NCI-H1436 treated with DMSO at 0.1 percent for 48 hours (cell line): ENCODE data around the gene CUX1.
"Not testable (repeated sequence)": the region's sequence is repeated elsewhere in the genome, so short reads cannot be mapped to it uniquely, and the experiment has no call there.

Experiments used
- DNase-seq: peaks from one replicate; lab custom pipeline; 2025; lab: John Stamatoyannopoulos, UW

CUX1 gene

GRCh38 chr7:102288285-102288930 lies 471.0 kb downstream of the CUX1 start:
- DNase-seq: no peak

- DNase-seq: no peak
Observed at GRCh38 chr7:102289057-102289456, 471.6 kb downstream of the CUX1 start.

DNA sequence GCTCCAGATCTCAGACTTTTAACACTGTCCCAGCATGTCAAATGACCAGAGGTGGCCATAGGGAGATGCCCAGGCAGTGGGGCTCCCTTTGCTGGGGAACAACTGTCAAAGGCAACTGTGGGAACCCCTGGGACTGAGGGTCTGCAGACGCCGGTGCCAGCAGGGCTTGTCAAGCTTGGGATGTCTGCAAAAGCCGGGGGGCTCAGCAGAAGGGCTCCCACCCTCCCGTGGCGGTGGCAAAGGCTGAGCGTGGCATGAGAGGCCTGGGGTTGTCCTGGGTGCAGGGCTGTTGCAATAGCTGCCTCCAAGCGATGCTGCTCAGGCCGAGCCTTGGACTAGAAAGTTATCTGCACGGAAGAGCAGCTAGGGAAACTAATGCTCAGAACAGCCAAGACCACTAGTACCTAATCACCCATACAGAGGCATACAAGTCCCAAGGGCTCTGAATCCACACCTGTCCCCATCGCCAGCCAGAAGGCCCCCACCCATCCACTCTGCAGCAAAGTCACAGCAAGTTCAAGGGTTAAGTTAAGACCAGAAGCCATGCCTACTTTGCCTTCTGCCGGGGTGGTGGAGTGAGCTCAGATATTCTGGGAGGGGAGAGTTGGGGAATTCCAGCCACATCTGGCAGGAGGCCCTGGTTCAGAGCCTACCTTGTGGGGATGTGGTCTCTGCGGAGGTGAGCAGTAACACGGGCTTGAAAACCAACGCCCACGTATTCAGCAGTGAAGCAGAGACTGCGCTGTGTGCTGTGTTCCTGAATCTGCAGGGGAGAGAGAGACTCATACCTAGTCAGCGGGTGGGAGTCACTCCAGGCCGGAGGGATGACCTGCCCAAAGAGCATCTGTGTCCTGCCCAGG lies 473.9 kb downstream of the CUX1 start:
- no peak for DNase-seq

DNA sequence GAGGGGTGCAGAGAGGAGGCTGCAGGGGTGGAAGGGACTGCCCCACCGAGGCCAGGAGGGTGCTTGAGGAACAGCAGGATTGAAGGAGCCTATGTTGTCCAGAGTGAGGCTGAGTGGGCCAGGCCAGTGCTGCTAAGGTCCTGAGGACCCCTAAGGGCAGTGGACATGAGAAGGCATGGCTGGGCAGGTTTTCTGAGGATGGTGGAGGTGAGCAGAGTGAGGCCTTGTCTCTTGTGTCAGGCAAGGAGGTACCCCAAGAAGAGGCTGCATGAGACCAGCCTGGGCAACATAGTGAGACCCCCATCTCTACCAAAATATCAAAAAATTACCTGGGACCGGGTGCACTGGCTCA lies 474.5 kb downstream of the CUX1 start:
- DNase-seq: no peak

GRCh38 chr7:102292813-102293798 lies 475.7 kb downstream of the CUX1 start:
- DNase-seq: no peak

GRCh38 chr7:102294589-102294988 lies 477.2 kb downstream of the CUX1 start:
- no peak for DNase-seq

DNA sequence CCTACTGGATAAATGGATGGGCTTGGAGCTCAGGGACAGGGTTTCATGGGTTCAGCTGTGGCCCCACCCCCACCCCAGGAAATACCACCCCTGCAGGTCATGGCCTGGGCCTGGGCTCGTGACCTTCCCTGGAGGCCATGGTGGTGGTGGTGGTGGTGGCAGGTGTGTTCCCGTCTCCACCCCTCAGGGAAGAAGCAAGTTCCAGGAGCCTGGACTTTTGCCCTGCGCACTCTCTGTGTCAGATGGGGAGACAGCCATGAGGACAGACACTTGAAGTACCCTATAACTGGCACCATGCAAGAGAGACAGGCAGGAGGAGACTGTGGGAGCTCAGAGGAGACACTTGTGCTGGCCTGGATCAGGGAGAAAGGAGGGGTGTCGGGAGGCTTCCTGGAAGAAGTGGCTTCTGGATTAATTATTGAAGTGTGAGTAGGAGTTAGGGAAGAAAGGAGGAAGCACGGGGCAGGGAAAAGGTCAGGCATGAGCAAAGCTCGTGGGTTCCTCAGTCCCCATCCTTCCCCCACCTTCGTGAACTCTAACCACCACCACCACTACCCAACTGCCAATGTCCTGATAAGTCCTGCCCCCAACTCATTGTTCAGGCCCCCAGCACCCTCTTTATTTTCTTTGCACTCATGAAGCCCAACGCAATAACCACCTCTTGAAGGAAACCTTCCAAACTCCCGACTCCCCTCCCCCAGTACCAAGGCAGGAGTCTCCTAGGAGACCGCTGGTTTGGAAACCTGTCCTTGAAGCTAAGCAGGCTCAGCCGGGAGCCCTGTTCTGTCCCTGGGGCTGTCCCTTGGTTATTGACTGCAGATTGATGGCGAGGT lies 478.1 kb downstream of the CUX1 start:
- no peak for DNase-seq

- no peak for DNase-seq
Observed at GRCh38 chr7:102296179-102296438, 478.7 kb downstream of the CUX1 start.

DNA sequence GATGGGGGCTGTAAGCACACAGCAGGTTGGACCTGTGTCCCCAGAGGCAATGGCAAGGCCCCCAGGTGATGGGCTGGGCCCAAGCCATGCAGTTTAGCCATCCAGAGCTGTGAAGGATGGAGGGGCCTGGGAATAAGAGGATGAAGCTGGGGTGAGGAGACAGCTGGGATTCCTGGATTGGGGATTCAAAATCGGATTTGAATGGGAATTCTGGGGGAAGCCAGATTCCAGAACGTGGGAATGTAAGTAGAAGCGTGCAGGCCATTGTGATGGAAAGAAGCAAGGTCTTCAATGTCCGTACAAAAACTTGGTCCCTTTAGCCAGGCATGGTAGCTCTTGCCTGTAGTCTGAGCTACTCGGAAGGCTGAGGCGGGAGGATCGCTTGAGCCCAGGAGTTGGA lies 479.1 kb downstream of the CUX1 start:
- no peak for DNase-seq

- no peak for DNase-seq
Observed at GRCh38 chr7:102297487-102298218, 480.2 kb downstream of the CUX1 start.

- no peak for DNase-seq
Observed at GRCh38 chr7:102300643-102301221, 483.3 kb downstream of the CUX1 start.

DNA sequence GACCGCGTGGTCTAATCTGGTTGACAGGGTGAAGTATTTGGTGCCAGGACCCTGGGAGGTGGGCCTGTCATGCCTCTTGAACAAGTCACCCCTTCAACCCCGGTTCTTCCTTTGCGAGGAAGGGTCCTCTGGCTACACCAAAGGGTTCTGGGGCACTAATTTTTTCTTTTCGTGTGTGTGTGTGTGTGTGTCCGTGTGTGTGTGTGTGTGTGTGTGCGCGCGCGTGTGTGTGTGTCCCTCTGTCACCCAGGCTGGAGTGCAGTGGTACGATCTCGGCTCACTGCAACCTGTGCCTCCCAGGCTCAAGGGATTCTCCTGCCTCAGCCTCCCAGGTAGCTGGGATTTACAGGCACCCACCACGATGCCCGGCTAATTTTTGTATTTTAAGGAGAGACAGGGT lies 483.9 kb downstream of the CUX1 start:
- not testable (repeated sequence) for DNase-seq

- no peak for DNase-seq
Observed at GRCh38 chr7:102302025-102302424, 484.6 kb downstream of the CUX1 start.

GRCh38 chr7:102303669-102304422 lies 486.4 kb downstream of the CUX1 start:
- DNase-seq: no peak

- no peak for DNase-seq
Observed at GRCh38 chr7:102304668-102305067, 487.2 kb downstream of the CUX1 start.

DNA sequence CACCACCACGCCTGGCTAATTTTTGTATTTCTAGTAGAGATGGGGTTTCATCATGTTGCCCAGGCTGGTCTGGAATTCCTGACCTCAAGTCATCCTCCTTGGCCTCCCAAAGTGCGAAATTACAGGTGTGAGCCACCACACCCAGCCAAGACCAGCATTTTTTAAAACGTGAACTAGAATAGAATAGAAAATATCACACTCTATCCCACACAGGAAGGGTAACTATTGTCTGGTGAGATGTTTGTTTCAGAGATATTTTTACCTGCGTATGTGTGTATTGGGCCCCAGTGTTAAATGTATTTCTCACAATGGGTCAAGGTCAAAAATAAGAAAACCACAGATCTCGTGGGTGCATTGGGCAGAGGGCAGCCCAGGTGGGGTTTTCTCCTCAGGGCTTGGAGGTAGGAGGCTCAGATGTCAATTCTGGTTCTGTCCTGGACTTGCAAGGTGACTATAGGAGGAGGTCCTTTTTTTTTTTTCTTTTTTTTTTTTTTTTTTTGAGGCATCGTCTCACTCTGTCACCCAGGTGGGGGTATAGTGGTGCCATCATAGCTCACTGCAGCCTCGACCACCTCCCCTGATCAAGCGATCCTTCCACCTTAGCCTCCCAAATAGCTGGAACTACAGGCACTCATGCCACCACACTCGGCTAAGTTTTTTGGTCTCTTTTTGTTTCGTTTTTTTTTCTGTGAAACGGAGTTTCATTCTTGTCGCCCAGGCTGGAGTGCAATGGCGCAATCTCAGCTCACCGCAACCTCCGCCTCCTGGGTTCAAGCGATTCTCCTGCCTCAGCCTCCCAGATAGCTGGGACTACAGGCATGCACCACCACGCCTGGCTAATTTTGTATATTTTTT lies 488.2 kb downstream of the CUX1 start:
- no peak for DNase-seq

DNA sequence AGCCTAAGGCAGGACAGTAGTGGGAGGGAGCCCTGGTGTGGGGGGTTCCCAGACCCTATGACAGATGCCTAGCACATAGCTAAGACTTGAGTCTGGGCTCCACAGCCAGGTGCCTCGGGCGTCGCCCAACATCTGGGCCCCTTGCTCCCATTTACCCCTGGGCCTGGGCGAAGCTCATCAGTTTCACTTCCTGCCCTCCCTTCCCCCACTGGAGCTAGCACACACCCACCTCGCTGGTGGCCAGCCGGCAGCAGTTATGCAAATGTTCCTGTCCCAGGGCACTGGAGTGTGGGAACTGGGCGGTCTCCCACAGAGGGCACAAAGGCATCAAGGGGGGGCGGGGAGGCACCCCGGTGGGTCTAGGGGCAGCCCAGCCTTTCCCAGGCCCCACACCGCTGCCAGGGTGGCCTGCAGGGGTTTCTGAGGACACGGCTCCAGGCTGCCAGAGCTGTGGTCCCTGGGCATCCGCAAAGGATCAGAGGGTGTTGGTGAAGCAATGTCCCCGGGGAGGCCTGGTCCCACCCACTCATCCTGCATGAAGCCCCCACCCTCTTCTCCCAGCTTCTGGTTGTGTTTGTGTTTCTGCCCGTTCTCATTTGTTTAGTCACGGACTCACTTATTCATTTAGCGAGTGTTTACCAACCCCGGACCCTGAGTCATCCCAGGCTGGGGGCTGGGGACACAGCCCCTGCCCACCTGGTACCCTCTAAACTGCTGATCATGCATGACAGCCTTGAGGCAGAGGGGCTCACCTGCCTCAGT lies 489.7 kb downstream of the CUX1 start:
- DNase-seq: peak; percentile 21

DNA sequence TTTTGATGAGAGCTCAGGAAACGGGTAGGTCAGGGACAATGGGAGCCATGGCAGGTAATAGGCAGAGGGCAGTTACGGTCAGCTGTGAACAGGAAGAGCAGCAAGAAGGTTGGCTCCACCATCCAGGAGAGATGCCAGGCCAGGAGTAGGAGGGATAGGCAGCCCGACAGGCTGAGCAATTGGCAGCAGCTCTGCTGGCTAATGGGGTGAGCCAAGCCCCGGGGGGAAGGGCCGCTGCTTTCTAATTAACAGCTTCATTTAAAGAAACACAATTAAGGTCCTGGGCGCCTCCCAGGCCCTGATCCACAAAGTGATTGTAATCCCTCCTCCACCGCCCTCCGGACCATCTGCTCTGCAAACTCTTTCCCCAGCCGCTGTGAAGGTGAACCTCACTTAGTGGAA lies 493.0 kb downstream of the CUX1 start:
- DNase-seq: no peak
